ENCODE results near the gene RPS5. TPM values are rescaled to one million over a fixed set of nuclear protein-coding genes. Genes with fewer than 3 reads are reported as not detected.

RPS5 gene
- total and polyA plus RNA-seq, 2 donors (not counting 1 experiment from before 2014, with no cell fraction given) = 1,173 to 2,126 TPM

GRCh38 chr19:58366585-58367430, 20.3 kb upstream of the RPS5 start:
- no peak overlapping the region for H3K4me2 ChIP-seq (ENCODE audit: extremely low read depth, insufficient read depth, low read length)

GRCh38 chr19:58367698-58368454, 19.2 kb upstream of the RPS5 start:
- Histone ChIP-seq H3K9me3 (ENCODE audit: control insufficient read depth, insufficient read depth, low read depth, low read length) (no peaks in the 10 kb centered on the region), H4K20me1 (ENCODE audit: control insufficient read depth, extremely low read depth, insufficient read depth, low read length) (no peaks in the 10 kb centered on the region), H3K36me3 (ENCODE audit: control insufficient read depth, insufficient read depth, low read length) (no peaks in the 10 kb centered on the region), H3K9ac (ENCODE audit: insufficient read depth, low read length) (no peak overlapping the region), H3K27me3 (ENCODE audit: control insufficient read depth, insufficient read depth, low read length) (no peaks in the 10 kb centered on the region), H2AFZ (ENCODE audit: low read length) (no peak overlapping the region), H3K4me2 (ENCODE audit: extremely low read depth, insufficient read depth, low read length) (no peak overlapping the region), H3K27ac (ENCODE audit: insufficient read depth, low read length) (no peak overlapping the region), H3K4me3 (replicated peaks in 1 of 4; ENCODE audit: control extremely low read depth in 1 of 4, insufficient read depth in 1 of 4, low read depth in 3 of 4, low read length in 4 of 4) (no peak overlapping the region), H3K4me1 (ENCODE audit: control insufficient read depth, extremely low read depth, insufficient read depth, low read length) (no peaks in the 10 kb centered on the region), H3K79me2 (ENCODE audit: control insufficient read depth, insufficient read depth, low read length) (no peaks in the 10 kb centered on the region)
- no peak for DNase-seq (ENCODE audit: low read depth in 2 of 2)
- TF ChIP-seq EZH2 (IDR thresholded peaks at IDR 0.05; ENCODE audit: low read length, missing control alignments) = no peak
- no peak for TF ChIP-seq CTCF (conservative IDR thresholded peaks at IDR 0.05 in 1 of 2, IDR thresholded peaks at IDR 0.05 in 1 of 2; ENCODE audit: low read depth in 1 of 2, low read length in 2 of 2)

More at GRCh38 chr19:58366585-58367430, 20.3 kb upstream of the RPS5 start:
- no peak for DNase-seq (ENCODE audit: low read depth in 2 of 2)
- TF ChIP-seq CTCF (conservative IDR thresholded peaks at IDR 0.05 in 1 of 2, IDR thresholded peaks at IDR 0.05 in 1 of 2; ENCODE audit: low read depth in 1 of 2, low read length in 2 of 2) (no peak), EZH2 (IDR thresholded peaks at IDR 0.05; ENCODE audit: low read length, missing control alignments) (no peak)
- H3K9ac ChIP-seq (ENCODE audit: insufficient read depth, low read length) = no peak overlapping the region
- no peaks in the 10 kb centered on the region for H4K20me1 ChIP-seq (ENCODE audit: control insufficient read depth, extremely low read depth, insufficient read depth, low read length)
- peaks cover under 1% of the 10 kb centered on the region for H3K4me1 ChIP-seq (ENCODE audit: control insufficient read depth, extremely low read depth, insufficient read depth, low read length)
- no peaks in the 10 kb centered on the region for H3K79me2 ChIP-seq (ENCODE audit: control insufficient read depth, insufficient read depth, low read length)
- H3K9me3 ChIP-seq (ENCODE audit: control insufficient read depth, insufficient read depth, low read depth, low read length) = no peaks in the 10 kb centered on the region
- no peak overlapping the region for H2AFZ ChIP-seq (ENCODE audit: low read length)
- no peaks in the 10 kb centered on the region for H3K27me3 ChIP-seq (ENCODE audit: control insufficient read depth, insufficient read depth, low read length)
- H3K27ac ChIP-seq (ENCODE audit: insufficient read depth, low read length) = no peak overlapping the region
- H3K36me3 ChIP-seq (ENCODE audit: control insufficient read depth, insufficient read depth, low read length) = no peaks in the 10 kb centered on the region
- no peak overlapping the region for H3K4me3 ChIP-seq (replicated peaks in 1 of 4; ENCODE audit: control extremely low read depth in 1 of 4, insufficient read depth in 1 of 4, low read depth in 3 of 4, low read length in 4 of 4)

Data from fibroblast of lung (primary cell).